HepG2 (cell line): ENCODE measurements around the gene TCEA3. TPM values are rescaled to one million over a fixed set of nuclear protein-coding genes. Genes with fewer than 3 reads are reported as not detected.

Experiments used
- DNMT1 ChIP-seq: sonication (generic); formaldehyde crosslinking; IDR thresholded peaks from 2 replicates; pipeline ENCODE4 v1.5.1; 2020; ENCODE audit warnings: mild to moderate bottlenecking, missing genetic modification reagents
- GPBP1L1 ChIP-seq: sonication (generic); formaldehyde crosslinking; IDR thresholded peaks from 2 replicates; pipeline ENCODE4 v1.5.0; 2020; ENCODE audit warnings: mild to moderate bottlenecking, missing genetic modification reagents
- JUN ChIP-seq: sonication (generic); formaldehyde crosslinking; IDR thresholded peaks from 2 replicates; pipeline ENCODE4 v1.4.0; 2020; ENCODE audit warnings: mild to moderate bottlenecking, missing genetic modification reagents
- JUND ChIP-seq: sonication (generic); formaldehyde crosslinking; IDR thresholded peaks from 2 replicates; pipeline ENCODE4 v1.8.0; 2022; ENCODE audit warnings: mild to moderate bottlenecking, missing genetic modification reagents
- PATZ1 ChIP-seq: sonication (generic); formaldehyde crosslinking; IDR thresholded peaks from 2 replicates; pipeline ENCODE4 v1.4.0; 2020; ENCODE audit warnings: missing genetic modification reagents
- PRDM15 ChIP-seq: sonication (generic); formaldehyde crosslinking; IDR thresholded peaks from 2 replicates; pipeline ENCODE4 v1.4.0; 2020; ENCODE audit warnings: missing genetic modification reagents
- REL ChIP-seq: sonication (generic); formaldehyde crosslinking; conservative IDR thresholded peaks from 2 replicates; pipeline ENCODE4 v1.8.0; 2022; ENCODE audit warnings: mild to moderate bottlenecking, missing genetic modification reagents, moderate library complexity
- RORA ChIP-seq: sonication (generic); formaldehyde crosslinking; IDR thresholded peaks from 2 replicates; pipeline ENCODE4 v1.5.0; 2020; ENCODE audit warnings: mild to moderate bottlenecking, missing genetic modification reagents, moderate library complexity
- SNAPC4 ChIP-seq: sonication (generic); formaldehyde crosslinking; IDR thresholded peaks from 2 replicates; pipeline ENCODE4 v1.4.0; 2020; ENCODE audit warnings: mild to moderate bottlenecking, missing genetic modification reagents
- ZBTB7A ChIP-seq: sonication (generic); formaldehyde crosslinking; IDR thresholded peaks from 2 replicates; pipeline ENCODE4 v1.8.0; 2022; ENCODE audit warnings: mild to moderate bottlenecking, missing genetic modification reagents
- ZNF10 ChIP-seq: sonication (generic); formaldehyde crosslinking; IDR thresholded peaks from 2 replicates; pipeline ENCODE4 v1.4.0; 2020; ENCODE audit warnings: mild to moderate bottlenecking, low read depth, missing genetic modification reagents, borderline replicate concordance
- ZNF337 ChIP-seq: sonication (generic); formaldehyde crosslinking; IDR thresholded peaks from 2 replicates; pipeline ENCODE4 v1.5.1; 2020; ENCODE audit warnings: missing genetic modification reagents, low read depth, mild to moderate bottlenecking, borderline replicate concordance
- ZNF496 ChIP-seq: sonication (generic); formaldehyde crosslinking; IDR thresholded peaks from 2 replicates; pipeline ENCODE4 v1.8.1; 2023; ENCODE audit warnings: mild to moderate bottlenecking, moderate library complexity, missing genetic modification reagents; ENCODE audit not compliant: insufficient replicate concordance
- ZNF501 ChIP-seq: sonication (generic); formaldehyde crosslinking; IDR thresholded peaks from 2 replicates; pipeline ENCODE4 v1.5.1; 2020; ENCODE audit warnings: mild to moderate bottlenecking, moderate library complexity, missing genetic modification reagents
- ZNF552 ChIP-seq: sonication (generic); formaldehyde crosslinking; IDR thresholded peaks from 2 replicates; pipeline ENCODE4 v1.9.0; 2022; ENCODE audit warnings: missing genetic modification reagents, mild to moderate bottlenecking, borderline replicate concordance
- ZNF556 ChIP-seq: sonication (generic); formaldehyde crosslinking; IDR thresholded peaks from 2 replicates; pipeline ENCODE4 v1.4.0; 2020; ENCODE audit warnings: mild to moderate bottlenecking, missing genetic modification reagents, borderline replicate concordance
- polyA plus RNA-seq, 8 experiments: library from polyadenylated mRNA; depleted of rRNA in 3 of 8; stranded (reverse) in 7 of 8; unstranded in 1 of 8; fragments of >200 nt; fragmentation: Illumina TruSeq in 4 of 8; extraction: Trizol in 4 of 8; gene quantifications; 2 replicates each; pipeline versions ENCODE4 v1.2.1 to v1.2.3, GENCODE V29; 2011 to 2016; ENCODE audit warnings: low read depth in 4 of 8, missing spikeins in 1 of 8, mixed read lengths in 1 of 8; ENCODE audit not compliant: insufficient read depth in 1 of 8
- total RNA-seq, 5 experiments: library from RNA; depleted of rRNA; stranded (reverse); fragments of >200 nt; fragmentation: Illumina TruSeq; extraction: Trizol; gene quantifications; 2 replicates each; pipeline ENCODE4 v1.2.3, GENCODE V29; 2016; ENCODE audit warnings: low read depth in 1 of 5

TCEA3 gene
- total and polyA plus RNA-seq, 2 of the 13 experiments (the other 11 are each of a cell fraction or from before 2014, with no cell fraction given): 55.5 to 84.6 TPM

GRCh38 chr1:23424293-23425192 is at the start of gene TCEA3 (continued):
- TF ChIP-seq SNAPC4 (no peak), RORA (no peak), ZNF10 (CRISPR knock-in tag) (no peak), PATZ1 (peak; percentile 89), GPBP1L1 (CRISPR knock-in tag) (no peak), DNMT1 (CRISPR knock-in tag) (no peak), JUN (CRISPR knock-in tag) (no peak), JUND (CRISPR knock-in tag) (no peak), REL (0 out of 2 replicates have a peak, but pooled peaks have one; percentile 54), ZBTB7A (CRISPR knock-in tag) (no peak), ZNF496 (no peak), ZNF501 (CRISPR knock-in tag) (no peak), ZNF556 (CRISPR knock-in tag) (no peak), PRDM15 (CRISPR knock-in tag) (no peak), ZNF552 (CRISPR knock-in tag) (no peak), ZNF337 (CRISPR knock-in tag) (no peak)
